Measurements from ENCODE around the gene PPP6R2.

The PPP6R2 gene

GRCh38 chr22:50483977-50484853 lies 141.1 kb downstream of the PPP6R2 start:
- TF ChIP-seq CREB1 (IDR thresholded peaks at IDR 0.05; ENCODE audit: low read depth): no peak
- peak; percentile 85 for TF ChIP-seq USF1 (IDR thresholded peaks at IDR 0.05)
- no peak for TF ChIP-seq REST (IDR thresholded peaks at IDR 0.05; ENCODE audit: low read depth)
- TF ChIP-seq EGR1 (IDR thresholded peaks at IDR 0.05): no peak
- TF ChIP-seq ZBTB7A (IDR thresholded peaks at IDR 0.05; ENCODE audit: low read depth): 0 out of 2 replicates have a peak, but pooled peaks have one; percentile 51
- no peak for TF ChIP-seq YY1 (IDR thresholded peaks at IDR 0.05; ENCODE audit: low read depth)
- TF ChIP-seq TAF1 (IDR thresholded peaks at IDR 0.05; ENCODE audit: low read depth): no peak
- TF ChIP-seq TEAD4 (IDR thresholded peaks at IDR 0.05): no peak
- no peak for TF ChIP-seq TCF12 (IDR thresholded peaks at IDR 0.05; ENCODE audit: low read depth)
- no peak; the same call in 1 of the 2 replicates for TF ChIP-seq EP300 (IDR thresholded peaks at IDR 0.05; ENCODE audit: borderline replicate concordance)
- TF ChIP-seq MAX (IDR thresholded peaks at IDR 0.05): peak; percentile 81

GRCh38 chr22:50485221-50486131 lies 142.3 kb downstream of the PPP6R2 start:
- peak; percentile 45 for TF ChIP-seq MAX (IDR thresholded peaks at IDR 0.05)
- no peak for TF ChIP-seq FOXM1 (IDR thresholded peaks at IDR 0.05; ENCODE audit: borderline replicate concordance, low read depth)
- no peak for TF ChIP-seq EGR1 (IDR thresholded peaks at IDR 0.05)
- no peak for TF ChIP-seq REST (IDR thresholded peaks at IDR 0.05; ENCODE audit: low read depth)
- TF ChIP-seq CREB1 (IDR thresholded peaks at IDR 0.05; ENCODE audit: low read depth): no peak
- TF ChIP-seq TCF12 (IDR thresholded peaks at IDR 0.05; ENCODE audit: low read depth): 0 out of 2 replicates have a peak, but pooled peaks have one; percentile 34
- no peak for TF ChIP-seq CEBPB (IDR thresholded peaks at IDR 0.05)
- TF ChIP-seq RAD21 (IDR thresholded peaks at IDR 0.05; ENCODE audit: low read depth): no peak
- peak; percentile 86 for TF ChIP-seq ZBTB7A (IDR thresholded peaks at IDR 0.05; ENCODE audit: low read depth)
- TF ChIP-seq TAF1 (IDR thresholded peaks at IDR 0.05; ENCODE audit: low read depth): no peak
- peak; percentile 73 for TF ChIP-seq NFIC (IDR thresholded peaks at IDR 0.05)
- TF ChIP-seq USF1 (IDR thresholded peaks at IDR 0.05): peak; percentile 76
- 0 out of 2 replicates have a peak, but pooled peaks have one; percentile 1 for TF ChIP-seq TEAD4 (IDR thresholded peaks at IDR 0.05)
- no peak for TF ChIP-seq EP300 (IDR thresholded peaks at IDR 0.05; ENCODE audit: borderline replicate concordance)
- TF ChIP-seq YY1 (IDR thresholded peaks at IDR 0.05; ENCODE audit: low read depth): no peak

GRCh38 chr22:50486561-50487289 lies 143.6 kb downstream of the PPP6R2 start, which contains the start of gene MIOX:
TSS of gene MIOX (plus strand) at chr22:50486859. CDS start at chr22:50486898, 39 bp downstream.
- TF ChIP-seq CEBPB (IDR thresholded peaks at IDR 0.05) (no peak), MAX (IDR thresholded peaks at IDR 0.05) (no peak), ZBTB7A (IDR thresholded peaks at IDR 0.05; ENCODE audit: low read depth) (0 out of 2 replicates have a peak, but pooled peaks have one; percentile 2)

GRCh38 chr22:50487290-50488005 lies 144.3 kb downstream of the PPP6R2 start:
- TF ChIP-seq MAX (IDR thresholded peaks at IDR 0.05) (no peak), TEAD4 (IDR thresholded peaks at IDR 0.05) (no peak), TAF1 (IDR thresholded peaks at IDR 0.05; ENCODE audit: low read depth) (no peak), ZBTB7A (IDR thresholded peaks at IDR 0.05; ENCODE audit: low read depth) (0 out of 2 replicates have a peak, but pooled peaks have one; percentile 17)
